HepG2 (cell line): ENCODE data around the gene WDR13. TPM values are rescaled to one million over a fixed set of nuclear protein-coding genes. Genes with fewer than 3 reads are reported as not detected.
A peak's percentile ranks its signal among the peaks of the same experiment; 100 is the strongest.

Source experiments
- REXO4 ChIP-seq: sonication (generic); formaldehyde crosslinking; IDR thresholded peaks from 2 replicates; pipeline ENCODE4 v1.8.0; 2022; ENCODE audit warnings: missing genetic modification reagents, mild to moderate bottlenecking, borderline replicate concordance
- SMAD1 ChIP-seq: sonication (generic); formaldehyde crosslinking; IDR thresholded peaks from 2 replicates; pipeline ENCODE4 v1.4.0; 2020; ENCODE audit warnings: missing genetic modification reagents, low read depth, mild to moderate bottlenecking, borderline replicate concordance
- TAF1 ChIP-seq: sonication (generic); formaldehyde crosslinking; IDR thresholded peaks from 2 replicates; pipeline ENCODE4 v1.4.0; 2020; ENCODE audit warnings: missing genetic modification reagents
- ZNF234 ChIP-seq: sonication (generic); formaldehyde crosslinking; conservative IDR thresholded peaks from 2 replicates; pipeline ENCODE4 v1.5.1; 2020; ENCODE audit warnings: mild to moderate bottlenecking, missing genetic modification reagents
- ZNF547 ChIP-seq: sonication (generic); formaldehyde crosslinking; IDR thresholded peaks from 2 replicates; pipeline ENCODE4 v1.5.1; 2020; ENCODE audit warnings: mild to moderate bottlenecking, missing genetic modification reagents
- ZNF7 ChIP-seq: IDR thresholded peaks from 2 replicates; pipeline ENCODE4 v1.6.1; 2016; ENCODE audit warnings: missing biosample characterization, missing genetic modification reagents
- polyA plus RNA-seq, 8 experiments: library from polyadenylated mRNA; depleted of rRNA in 3 of 8; stranded (reverse) in 7 of 8; unstranded in 1 of 8; fragments of >200 nt; fragmentation: Illumina TruSeq in 4 of 8; extraction: Trizol in 4 of 8; gene quantifications; 2 replicates each; pipeline versions ENCODE4 v1.2.1 to v1.2.3, GENCODE V29; 2011 to 2016; ENCODE audit warnings: low read depth in 4 of 8, missing spikeins in 1 of 8, mixed read lengths in 1 of 8; ENCODE audit not compliant: insufficient read depth in 1 of 8
- total RNA-seq, 5 experiments: library from RNA; depleted of rRNA; stranded (reverse); fragments of >200 nt; fragmentation: Illumina TruSeq; extraction: Trizol; gene quantifications; 2 replicates each; pipeline ENCODE4 v1.2.3, GENCODE V29; 2016; ENCODE audit warnings: low read depth in 1 of 5
- TF ChIP-seq, protein P1 (sequence below): sonication (generic); formaldehyde crosslinking; IDR thresholded peaks from 2 replicates; pipeline ENCODE4 v1.4.0; 2020; ENCODE audit warnings: missing genetic modification reagents, borderline replicate concordance
- TF ChIP-seq, protein P2 (sequence below): sonication (generic); formaldehyde crosslinking; IDR thresholded peaks from 2 replicates; pipeline ENCODE4 v1.9.0; 2021; ENCODE audit warnings: missing genetic modification reagents, mild to moderate bottlenecking, borderline replicate concordance
- TF ChIP-seq, protein P3 (sequence below): sonication (generic); formaldehyde crosslinking; IDR thresholded peaks from 2 replicates; pipeline ENCODE4 v1.8.1; 2022; ENCODE audit warnings: low read depth, mild to moderate bottlenecking, missing genetic modification reagents
- TF ChIP-seq, protein P4 (sequence below), 2 experiments: sonication (generic) in 1 of 2; formaldehyde crosslinking in 1 of 2; IDR thresholded peaks; 2 replicates each; pipeline versions ENCODE4 v1.4.0 to v1.6.1; 2016 to 2020; ENCODE audit warnings: borderline replicate concordance in 1 of 2, low read depth in 1 of 2, mild to moderate bottlenecking in 1 of 2, missing genetic modification reagents in 1 of 2
- TF ChIP-seq, protein P5 (sequence below): IDR thresholded peaks from 2 replicates; pipeline ENCODE4 v1.6.1; 2016; ENCODE audit warnings: missing genetic modification reagents, missing compliant biosample characterization

The WDR13 gene
- total and polyA plus RNA-seq, 2 of the 13 experiments (the other 11 are each of a cell fraction or from before 2014, with no cell fraction given) = 28.7 to 37.1 TPM

DNA sequence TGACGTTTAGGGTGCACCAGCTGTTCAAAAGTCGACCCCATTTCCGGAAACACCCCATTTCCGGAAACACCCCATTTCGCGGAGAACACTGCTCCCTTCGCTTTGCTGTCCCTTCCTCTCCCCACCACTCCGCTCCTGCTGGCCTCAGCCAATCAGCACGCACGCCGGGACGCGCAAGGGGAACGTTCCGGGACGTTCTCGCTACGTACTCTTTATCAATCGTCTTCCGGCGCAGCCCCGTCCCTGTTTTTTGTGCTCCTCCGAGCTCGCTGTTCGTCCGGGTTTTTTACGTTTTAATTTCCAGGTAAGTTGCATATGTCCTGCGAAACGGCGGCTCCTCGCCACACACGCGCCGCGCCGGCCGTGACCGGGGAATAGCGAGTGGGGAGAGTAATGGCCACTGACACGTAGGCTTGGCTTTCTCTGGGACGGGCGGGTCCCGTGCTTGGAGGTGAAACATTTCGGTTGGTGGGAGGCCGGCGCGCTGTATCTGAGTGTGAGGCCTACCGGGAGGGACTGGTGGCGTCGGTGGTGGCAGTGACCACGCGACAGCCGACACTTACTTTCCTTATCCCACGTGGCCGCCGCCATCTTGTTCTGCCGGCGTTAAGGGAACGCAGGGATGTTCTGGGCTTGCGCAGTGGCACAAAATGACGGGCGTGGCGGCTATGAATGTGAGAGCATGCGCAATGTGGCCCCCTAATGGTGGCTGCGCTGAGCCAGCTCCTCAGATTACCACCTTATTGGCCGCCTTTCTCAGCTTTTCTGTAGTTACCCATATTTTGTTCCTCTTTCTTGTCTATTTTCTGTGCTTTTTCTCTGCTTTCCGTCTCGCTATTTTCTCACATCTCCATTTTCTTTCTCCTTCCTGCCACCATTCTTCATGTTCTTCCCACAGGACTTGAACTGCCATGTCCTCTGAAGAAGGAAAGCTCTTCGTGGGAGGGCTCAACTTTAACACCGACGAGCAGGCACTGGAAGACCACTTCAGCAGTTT, 22.7 kb upstream of the WDR13 start, which contains the start of gene RBM3 (continued):
- TF ChIP-seq, protein P1, sequence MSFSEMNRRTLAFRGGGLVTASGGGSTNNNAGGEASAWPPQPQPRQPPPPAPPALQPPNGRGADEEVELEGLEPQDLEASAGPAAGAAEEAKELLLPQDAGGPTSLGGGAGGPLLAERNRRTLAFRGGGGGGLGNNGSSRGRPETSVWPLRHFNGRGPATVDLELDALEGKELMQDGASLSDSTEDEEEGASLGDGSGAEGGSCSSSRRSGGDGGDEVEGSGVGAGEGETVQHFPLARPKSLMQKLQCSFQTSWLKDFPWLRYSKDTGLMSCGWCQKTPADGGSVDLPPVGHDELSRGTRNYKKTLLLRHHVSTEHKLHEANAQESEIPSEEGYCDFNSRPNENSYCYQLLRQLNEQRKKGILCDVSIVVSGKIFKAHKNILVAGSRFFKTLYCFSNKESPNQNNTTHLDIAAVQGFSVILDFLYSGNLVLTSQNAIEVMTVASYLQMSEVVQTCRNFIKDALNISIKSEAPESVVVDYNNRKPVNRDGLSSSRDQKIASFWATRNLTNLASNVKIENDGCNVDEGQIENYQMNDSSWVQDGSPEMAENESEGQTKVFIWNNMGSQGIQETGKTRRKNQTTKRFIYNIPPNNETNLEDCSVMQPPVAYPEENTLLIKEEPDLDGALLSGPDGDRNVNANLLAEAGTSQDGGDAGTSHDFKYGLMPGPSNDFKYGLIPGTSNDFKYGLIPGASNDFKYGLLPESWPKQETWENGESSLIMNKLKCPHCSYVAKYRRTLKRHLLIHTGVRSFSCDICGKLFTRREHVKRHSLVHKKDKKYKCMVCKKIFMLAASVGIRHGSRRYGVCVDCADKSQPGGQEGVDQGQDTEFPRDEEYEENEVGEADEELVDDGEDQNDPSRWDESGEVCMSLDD (CRISPR knock-in tag) = peak; percentile 79; the same call in 1 of the 2 replicates
- TF ChIP-seq ZNF547 (CRISPR knock-in tag) (peak; percentile 74; the same call in 1 of the 2 replicates), SMAD1 (CRISPR knock-in tag) (peak; percentile 29; the same call in 1 of the 2 replicates), REXO4 (no peak), TAF1 (CRISPR knock-in tag) (peak; percentile 64; the same call in 1 of the 2 replicates), ZNF234 (no peak), ZNF7 (no peak)
- TF ChIP-seq, protein P2, sequence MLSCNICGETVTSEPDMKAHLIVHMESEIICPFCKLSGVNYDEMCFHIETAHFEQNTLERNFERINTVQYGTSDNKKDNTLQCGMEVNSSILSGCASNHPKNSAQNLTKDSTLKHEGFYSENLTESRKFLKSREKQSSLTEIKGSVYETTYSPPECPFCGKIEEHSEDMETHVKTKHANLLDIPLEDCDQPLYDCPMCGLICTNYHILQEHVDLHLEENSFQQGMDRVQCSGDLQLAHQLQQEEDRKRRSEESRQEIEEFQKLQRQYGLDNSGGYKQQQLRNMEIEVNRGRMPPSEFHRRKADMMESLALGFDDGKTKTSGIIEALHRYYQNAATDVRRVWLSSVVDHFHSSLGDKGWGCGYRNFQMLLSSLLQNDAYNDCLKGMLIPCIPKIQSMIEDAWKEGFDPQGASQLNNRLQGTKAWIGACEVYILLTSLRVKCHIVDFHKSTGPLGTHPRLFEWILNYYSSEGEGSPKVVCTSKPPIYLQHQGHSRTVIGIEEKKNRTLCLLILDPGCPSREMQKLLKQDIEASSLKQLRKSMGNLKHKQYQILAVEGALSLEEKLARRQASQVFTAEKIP (CRISPR knock-in tag) = no peak
- TF ChIP-seq, protein P3, sequence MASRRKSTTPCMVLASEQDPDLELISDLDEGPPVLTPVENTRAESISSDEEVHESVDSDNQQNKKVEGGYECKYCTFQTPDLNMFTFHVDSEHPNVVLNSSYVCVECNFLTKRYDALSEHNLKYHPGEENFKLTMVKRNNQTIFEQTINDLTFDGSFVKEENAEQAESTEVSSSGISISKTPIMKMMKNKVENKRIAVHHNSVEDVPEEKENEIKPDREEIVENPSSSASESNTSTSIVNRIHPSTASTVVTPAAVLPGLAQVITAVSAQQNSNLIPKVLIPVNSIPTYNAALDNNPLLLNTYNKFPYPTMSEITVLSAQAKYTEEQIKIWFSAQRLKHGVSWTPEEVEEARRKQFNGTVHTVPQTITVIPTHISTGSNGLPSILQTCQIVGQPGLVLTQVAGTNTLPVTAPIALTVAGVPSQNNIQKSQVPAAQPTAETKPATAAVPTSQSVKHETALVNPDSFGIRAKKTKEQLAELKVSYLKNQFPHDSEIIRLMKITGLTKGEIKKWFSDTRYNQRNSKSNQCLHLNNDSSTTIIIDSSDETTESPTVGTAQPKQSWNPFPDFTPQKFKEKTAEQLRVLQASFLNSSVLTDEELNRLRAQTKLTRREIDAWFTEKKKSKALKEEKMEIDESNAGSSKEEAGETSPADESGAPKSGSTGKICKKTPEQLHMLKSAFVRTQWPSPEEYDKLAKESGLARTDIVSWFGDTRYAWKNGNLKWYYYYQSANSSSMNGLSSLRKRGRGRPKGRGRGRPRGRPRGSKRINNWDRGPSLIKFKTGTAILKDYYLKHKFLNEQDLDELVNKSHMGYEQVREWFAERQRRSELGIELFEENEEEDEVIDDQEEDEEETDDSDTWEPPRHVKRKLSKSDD = no peak; the same call in 1 of the 2 replicates
- TF ChIP-seq, protein P4, sequence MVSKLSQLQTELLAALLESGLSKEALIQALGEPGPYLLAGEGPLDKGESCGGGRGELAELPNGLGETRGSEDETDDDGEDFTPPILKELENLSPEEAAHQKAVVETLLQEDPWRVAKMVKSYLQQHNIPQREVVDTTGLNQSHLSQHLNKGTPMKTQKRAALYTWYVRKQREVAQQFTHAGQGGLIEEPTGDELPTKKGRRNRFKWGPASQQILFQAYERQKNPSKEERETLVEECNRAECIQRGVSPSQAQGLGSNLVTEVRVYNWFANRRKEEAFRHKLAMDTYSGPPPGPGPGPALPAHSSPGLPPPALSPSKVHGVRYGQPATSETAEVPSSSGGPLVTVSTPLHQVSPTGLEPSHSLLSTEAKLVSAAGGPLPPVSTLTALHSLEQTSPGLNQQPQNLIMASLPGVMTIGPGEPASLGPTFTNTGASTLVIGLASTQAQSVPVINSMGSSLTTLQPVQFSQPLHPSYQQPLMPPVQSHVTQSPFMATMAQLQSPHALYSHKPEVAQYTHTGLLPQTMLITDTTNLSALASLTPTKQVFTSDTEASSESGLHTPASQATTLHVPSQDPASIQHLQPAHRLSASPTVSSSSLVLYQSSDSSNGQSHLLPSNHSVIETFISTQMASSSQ (IDR thresholded peaks at IDR 0.05; ENCODE audit: low read depth) = no peak
- TF ChIP-seq, protein P4 (CRISPR knock-in tag; IDR thresholded peaks at IDR 0.05; ENCODE audit: borderline replicate concordance) = no peak
- TF ChIP-seq, protein P5, sequence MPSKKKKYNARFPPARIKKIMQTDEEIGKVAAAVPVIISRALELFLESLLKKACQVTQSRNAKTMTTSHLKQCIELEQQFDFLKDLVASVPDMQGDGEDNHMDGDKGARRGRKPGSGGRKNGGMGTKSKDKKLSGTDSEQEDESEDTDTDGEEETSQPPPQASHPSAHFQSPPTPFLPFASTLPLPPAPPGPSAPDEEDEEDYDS (CRISPR knock-in tag) = peak; percentile 95
